HepG2 (cell line): Measurements from ENCODE around the gene SSBP4. TPM values are rescaled to one million over a fixed set of nuclear protein-coding genes. Genes with fewer than 3 reads are reported as not detected.
A peak's percentile ranks its signal among the peaks of the same experiment; 100 is the strongest.

Experiments
- BHLHE40 ChIP-seq: IDR thresholded peaks from 2 replicates; pipeline ENCODE4 v1.6.1; 2011; ENCODE audit warnings: low read length, improper control_type of control experiment
- CBFB ChIP-seq: sonication (generic); formaldehyde crosslinking; IDR thresholded peaks from 2 replicates; pipeline ENCODE4 v1.4.0; 2020; ENCODE audit warnings: missing genetic modification reagents
- CEBPG ChIP-seq: IDR thresholded peaks from 2 replicates; pipeline ENCODE4 v1.6.1; 2016
- CERS6 ChIP-seq: sonication (generic); formaldehyde crosslinking; IDR thresholded peaks from 2 replicates; pipeline ENCODE4 v1.5.0; 2020; ENCODE audit warnings: missing genetic modification reagents
- KAT8 ChIP-seq: IDR thresholded peaks from 2 replicates; pipeline ENCODE4 v1.6.1; 2016; ENCODE audit warnings: missing genetic modification reagents, missing compliant biosample characterization
- KLF16 ChIP-seq, 2 experiments: sonication (generic) in 1 of 2; formaldehyde crosslinking in 1 of 2; IDR thresholded peaks; 2 replicates each; pipeline versions ENCODE4 v1.6.1 to v1.8.0; 2016 to 2023; ENCODE audit warnings: missing genetic modification reagents in 2 of 2, missing compliant biosample characterization in 1 of 2
- MATR3 ChIP-seq: sonication (generic); formaldehyde crosslinking; IDR thresholded peaks from 2 replicates; pipeline ENCODE4 v1.4.0; 2020; ENCODE audit warnings: missing genetic modification reagents
- NFIB ChIP-seq: sonication (generic); formaldehyde crosslinking; IDR thresholded peaks from 2 replicates; pipeline ENCODE4 v1.9.0; 2021; ENCODE audit warnings: missing genetic modification reagents, mild to moderate bottlenecking, borderline replicate concordance
- NFKB2 ChIP-seq: sonication (generic); formaldehyde crosslinking; IDR thresholded peaks from 2 replicates; pipeline ENCODE4 v1.4.0; 2020; ENCODE audit warnings: missing genetic modification reagents, borderline replicate concordance
- NR2F6 ChIP-seq, 2 experiments: IDR thresholded peaks; 2 replicates each; pipeline ENCODE4 v1.6.1; 2016; ENCODE audit warnings: antibody characterized with exemption in 1 of 2, mild to moderate bottlenecking in 1 of 2
- PAX8 ChIP-seq: sonication (generic); formaldehyde crosslinking; IDR thresholded peaks from 2 replicates; pipeline ENCODE4 v1.8.0; 2022; ENCODE audit warnings: mild to moderate bottlenecking, missing genetic modification reagents, borderline replicate concordance
- POGK ChIP-seq: sonication (generic); formaldehyde crosslinking; conservative IDR thresholded peaks from 2 replicates; pipeline ENCODE4 v1.8.0; 2022; ENCODE audit warnings: mild to moderate bottlenecking, moderate library complexity, missing genetic modification reagents
- POLR2G ChIP-seq: fragments of 200-400 bp; formaldehyde crosslinking; IDR thresholded peaks from 2 replicates; pipeline ENCODE4 v1.6.1; 2018; ENCODE audit warnings: mild to moderate bottlenecking, low read depth, low read length, moderate library complexity
- RBM22 ChIP-seq: fragments of 200-400 bp; formaldehyde crosslinking; optimal IDR thresholded peaks from 2 replicates; pipeline ENCODE3; 2017; ENCODE audit warnings: mild to moderate bottlenecking, low read length, moderate library complexity
- SAFB2 ChIP-seq: sonication (generic); formaldehyde crosslinking; IDR thresholded peaks from 2 replicates; pipeline ENCODE4 v1.5.1; 2020; ENCODE audit warnings: missing genetic modification reagents, low read depth, mild to moderate bottlenecking, borderline replicate concordance
- SNAPC4 ChIP-seq: sonication (generic); formaldehyde crosslinking; IDR thresholded peaks from 2 replicates; pipeline ENCODE4 v1.4.0; 2020; ENCODE audit warnings: mild to moderate bottlenecking, missing genetic modification reagents
- SPEN ChIP-seq: sonication (generic); formaldehyde crosslinking; IDR thresholded peaks from 2 replicates; pipeline ENCODE4 v1.5.1; 2020; ENCODE audit warnings: low read depth, mild to moderate bottlenecking, missing genetic modification reagents
- TAF1 ChIP-seq: sonication (generic); formaldehyde crosslinking; IDR thresholded peaks from 2 replicates; pipeline ENCODE4 v1.4.0; 2020; ENCODE audit warnings: missing genetic modification reagents
- TBX2 ChIP-seq: sonication (generic); formaldehyde crosslinking; IDR thresholded peaks from 2 replicates; pipeline ENCODE4 v1.5.0; 2020; ENCODE audit warnings: missing genetic modification reagents, mild to moderate bottlenecking, borderline replicate concordance
- ZMYM3 ChIP-seq: sonication (generic); formaldehyde crosslinking; IDR thresholded peaks from 2 replicates; pipeline ENCODE4 v1.5.1; 2020; ENCODE audit warnings: mild to moderate bottlenecking, missing genetic modification reagents
- ZNF124 ChIP-seq: sonication (generic); formaldehyde crosslinking; IDR thresholded peaks from 2 replicates; pipeline ENCODE4 v1.4.0; 2020; ENCODE audit warnings: missing genetic modification reagents
- ZNF572 ChIP-seq: sonication (generic); formaldehyde crosslinking; IDR thresholded peaks from 2 replicates; pipeline ENCODE4 v1.5.1; 2020; ENCODE audit warnings: mild to moderate bottlenecking, missing genetic modification reagents
- ZNF644 ChIP-seq: IDR thresholded peaks from 2 replicates; pipeline ENCODE4 v1.6.1; 2016; ENCODE audit warnings: low read depth
- polyA plus RNA-seq, 8 experiments: library from polyadenylated mRNA; depleted of rRNA in 3 of 8; stranded (reverse) in 7 of 8; unstranded in 1 of 8; fragments of >200 nt; fragmentation: Illumina TruSeq in 4 of 8; extraction: Trizol in 4 of 8; gene quantifications; 2 replicates each; pipeline versions ENCODE4 v1.2.1 to v1.2.3, GENCODE V29; 2011 to 2016; ENCODE audit warnings: low read depth in 4 of 8, missing spikeins in 1 of 8, mixed read lengths in 1 of 8; ENCODE audit not compliant: insufficient read depth in 1 of 8
- total RNA-seq, 5 experiments: library from RNA; depleted of rRNA; stranded (reverse); fragments of >200 nt; fragmentation: Illumina TruSeq; extraction: Trizol; gene quantifications; 2 replicates each; pipeline ENCODE4 v1.2.3, GENCODE V29; 2016; ENCODE audit warnings: low read depth in 1 of 5

The SSBP4 gene
- total and polyA plus RNA-seq, 2 of the 13 experiments (the other 11 are each of a cell fraction or from before 2014, with no cell fraction given) = 20.8 to 39.5 TPM

- TF ChIP-seq NR2F6 (IDR thresholded peaks at IDR 0.05) (peak; percentile 42; the same call in 1 of the 2 replicates), NR2F6 (CRISPR knock-in tag; IDR thresholded peaks at IDR 0.05) (peak; percentile 77), RBM22 (no peak), CEBPG (CRISPR knock-in tag) (peak; percentile 100), KAT8 (CRISPR knock-in tag) (peak; percentile 96), NFIB (CRISPR knock-in tag) (no peak), TAF1 (CRISPR knock-in tag) (peak; percentile 53; the same call in 1 of the 2 replicates), TBX2 (CRISPR knock-in tag) (peak; percentile 81; the same call in 1 of the 2 replicates), PAX8 (no peak), NFKB2 (no peak; the same call in 1 of the 2 replicates), SAFB2 (CRISPR knock-in tag) (peak; percentile 38; the same call in 1 of the 2 replicates), POLR2G (peak; percentile 69), KLF16 (CRISPR knock-in tag; IDR thresholded peaks at IDR 0.05) (peak in 1 of 2 experiments; percentile 98; a peak in 2 of 4 replicates), ZNF124 (CRISPR knock-in tag) (peak; percentile 82; the same call in 1 of the 2 replicates), ZNF572 (CRISPR knock-in tag) (no peak), ZMYM3 (peak; percentile 54; the same call in 1 of the 2 replicates), CERS6 (no peak), POGK (CRISPR knock-in tag) (peak; percentile 89; the same call in 1 of the 2 replicates), BHLHE40 (peak; percentile 63), ZNF644 (peak; percentile 87), SPEN (CRISPR knock-in tag) (peak; percentile 87), CBFB (no peak), MATR3 (CRISPR knock-in tag) (no peak), SNAPC4 (CRISPR knock-in tag) (peak; percentile 80; the same call in 1 of the 2 replicates)
Observed at GRCh38 chr19:18478545-18479311, 59.5 kb downstream of the SSBP4 start (continued).
